ENCODE results near the gene MMP20. TPM values are rescaled to one million over a fixed set of nuclear protein-coding genes. Genes with fewer than 3 reads are reported as not detected.
A peak's percentile ranks its signal among the peaks of the same experiment; 100 is the strongest.

The MMP20 gene
- total RNA-seq, 1 experiment from 2014 or later: not detected

GRCh38 chr11:102592634-102593581 is 32.2 kb downstream of the MMP20 start:
- H3K4me3 Mint-ChIP-seq: no peak overlapping the region
- H3K4me1 Mint-ChIP-seq: peaks cover 7% of the 10 kb centered on the region in 2 experiments
- no peak overlapping the region for H3K27ac Mint-ChIP-seq
- H3K18ac ChIP-seq (ENCODE audit: insufficient read length, low read depth, low read length): no peak overlapping the region
- no peaks in the 10 kb centered on the region for H3K9me3 ChIP-seq (ENCODE audit: control insufficient read depth, low read depth, low read length)
- H3K27ac ChIP-seq (ENCODE audit: insufficient read length, low read depth, low read length): no peak overlapping the region
- no peak overlapping the region for H4K8ac ChIP-seq (replicated peaks; ENCODE audit: insufficient read length, low read depth, low read length)
- no peak overlapping the region for H3K4ac ChIP-seq (ENCODE audit: low read depth, low read length)
- H3K79me1 ChIP-seq (ENCODE audit: insufficient read depth, low read depth, low read length, poor library complexity, severe bottlenecking): no peaks in the 10 kb centered on the region
- H2BK20ac ChIP-seq (ENCODE audit: low read depth, low read length, poor library complexity, severe bottlenecking): no peak overlapping the region
- no peaks in the 10 kb centered on the region for H3K9me3 Mint-ChIP-seq
- no CpG with 5 or more reads among the region's 11 CpGs for WGBS (ENCODE audit: extremely low coverage, insufficient read length, low lambda C conversion rate)
- no peak overlapping the region for H2AK5ac ChIP-seq (ENCODE audit: insufficient read length, low read length)
- no peak overlapping the region for H2AFZ ChIP-seq (ENCODE audit: low read length)
- no peak overlapping the region for H2BK5ac ChIP-seq (ENCODE audit: insufficient read length, low read length)
- no peak overlapping the region for H3T11ph ChIP-seq (ENCODE audit: low read length)
- no peak overlapping the region for H2BK15ac ChIP-seq (ENCODE audit: low read depth, low read length)
- no peak overlapping the region for H3K56ac ChIP-seq (ENCODE audit: insufficient read length, low read depth, low read length)
- H3K9ac ChIP-seq (ENCODE audit: extremely low read depth, insufficient read length, low read length): no peak overlapping the region
- no peak overlapping the region for H4K5ac ChIP-seq (ENCODE audit: insufficient read length, low read depth, low read length)
- H3K79me2 ChIP-seq (ENCODE audit: insufficient read depth, low read length): no peaks in the 10 kb centered on the region
- H3K14ac ChIP-seq (ENCODE audit: insufficient read depth, low read length): no peak overlapping the region
- H4K91ac ChIP-seq (ENCODE audit: insufficient read length, low read depth, low read length): no peak overlapping the region
- no peaks in the 10 kb centered on the region for H3K27me3 ChIP-seq (ENCODE audit: insufficient read depth, low read length)
- peak; percentile 37 for DNase-seq
- no peak overlapping the region for H3K4me2 ChIP-seq (ENCODE audit: insufficient read depth, insufficient read length, low read length)
- no peaks in the 10 kb centered on the region for H3K36me3 Mint-ChIP-seq (ENCODE audit: insufficient read depth in 1 of 3, low read depth in 3 of 3)
- H2BK12ac ChIP-seq (ENCODE audit: insufficient read length, low read depth, low read length): no peak overlapping the region
- H3K23ac ChIP-seq (ENCODE audit: insufficient read length, low read depth, low read length): no peak overlapping the region
- H2BK120ac ChIP-seq (ENCODE audit: low read depth, low read length, poor library complexity, severe bottlenecking): no peak overlapping the region
- no peaks in the 10 kb centered on the region for H3K27me3 Mint-ChIP-seq (ENCODE audit: low read depth)
- peak; percentile 75 for TF ChIP-seq CTCF (conservative IDR thresholded peaks at IDR 0.05)
- H3K23me2 ChIP-seq (ENCODE audit: insufficient read length, low read depth, low read length, poor library complexity, severe bottlenecking): peaks cover 2% of the 10 kb centered on the region
- no peaks in the 10 kb centered on the region for H3K4me1 ChIP-seq (ENCODE audit: insufficient read depth, low read length)
- no peaks in the 10 kb centered on the region for H4K20me1 ChIP-seq (ENCODE audit: control insufficient read depth, insufficient read depth, insufficient read length)

Data from H9 (cell line).